Mesothelial cell of epicardium (in vitro differentiated cells): ENCODE measurements around the gene PRDM16. TPM values are rescaled to one million over a fixed set of nuclear protein-coding genes. Genes with fewer than 3 reads are reported as not detected.

Experiments used
- DNase-seq, 2 experiments: peaks; one replicate each; pipeline ENCODE4 v3.0.0; 2021; ENCODE audit warnings: low spot score in 2 of 2; ENCODE audit not compliant: unreplicated experiment in 2 of 2
- H3K27ac Mint-ChIP-seq: 2 replicates; pipeline ENCODE4 v1.8.0; 2021; ENCODE audit warnings: mixed read lengths
- H3K27me3 Mint-ChIP-seq: 2 replicates; pipeline ENCODE4 v1.8.0; 2021; ENCODE audit warnings: low read depth, mixed read lengths
- H3K36me3 Mint-ChIP-seq: 2 replicates; pipeline ENCODE4 v1.8.0; 2021; ENCODE audit warnings: mixed read lengths
- H3K4me1 Mint-ChIP-seq: 2 replicates; pipeline ENCODE4 v1.8.0; 2021; ENCODE audit warnings: mixed read lengths
- H3K4me3 Mint-ChIP-seq: 2 replicates; pipeline ENCODE4 v1.8.0; 2021; ENCODE audit warnings: mild to moderate bottlenecking, moderate library complexity, mixed read lengths
- H3K9me3 Mint-ChIP-seq: 2 replicates; pipeline ENCODE4 v1.8.0; 2021; ENCODE audit warnings: mixed read lengths
- CTCF ChIP-seq: fragments of 200-600 bp; sonication (generic); IDR thresholded peaks from one replicate; pipeline ENCODE4 v1.5.0; 2021; ENCODE audit warnings: antibody characterized with exemption; ENCODE audit not compliant: unreplicated experiment
- total RNA-seq: library from RNA; stranded (reverse); gene quantifications from 3 replicates; pipeline ENCODE4 v1.2.1, GENCODE V29; 2021

PRDM16 gene
- total RNA-seq, 1 donor from 2014 or later, result 1.4 TPM

DNA sequence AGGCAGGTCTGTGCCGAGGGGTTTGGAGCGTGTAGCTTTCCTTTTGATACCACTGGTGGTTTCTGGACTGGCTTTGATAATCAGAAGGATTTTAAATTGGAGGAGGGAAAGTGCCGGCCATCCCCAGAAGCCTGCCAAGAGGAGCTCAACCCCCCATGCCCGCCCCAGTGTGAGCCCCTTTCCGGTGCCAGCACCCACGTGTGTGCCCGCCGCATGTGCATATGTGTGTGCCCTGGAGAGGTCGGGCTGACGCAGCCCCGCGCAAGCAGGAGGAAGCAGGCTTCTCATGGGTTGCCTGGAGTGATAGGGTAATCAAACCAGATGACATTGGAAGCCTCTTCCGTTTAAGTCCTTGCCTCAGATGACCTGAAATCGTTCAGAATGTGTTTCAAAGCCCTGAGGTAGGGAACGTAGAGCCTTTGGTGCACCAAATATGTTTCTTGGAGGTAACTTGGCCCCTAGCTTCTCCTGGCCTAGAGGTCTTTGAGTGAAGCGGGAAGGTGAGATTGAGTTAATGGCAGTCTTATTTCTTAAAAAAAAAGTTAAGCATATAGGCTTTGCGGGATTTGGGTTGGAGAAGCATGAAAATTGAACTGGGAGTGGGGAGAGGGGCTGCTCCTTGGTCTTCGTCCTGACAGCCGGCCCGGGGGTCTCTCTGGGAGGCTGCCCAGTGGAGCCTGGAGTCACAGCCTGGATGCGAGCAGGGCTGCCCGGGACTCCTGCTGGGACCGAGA, 351.4 kb downstream of the PRDM16 start:
- peaks cover 37% of the 10 kb centered on the region for H3K27me3 Mint-ChIP-seq
- H3K36me3 Mint-ChIP-seq, result no peaks in the 10 kb centered on the region
- no peak for DNase-seq
- peaks cover 8% of the 10 kb centered on the region for H3K9me3 Mint-ChIP-seq
- no peak overlapping the region for H3K27ac Mint-ChIP-seq
- no peaks in the 10 kb centered on the region for H3K4me1 Mint-ChIP-seq
- no peak overlapping the region for H3K4me3 Mint-ChIP-seq
- no peak for TF ChIP-seq CTCF

- TF ChIP-seq CTCF, result no peak
- H3K9me3 Mint-ChIP-seq, result peaks cover 3% of the 10 kb centered on the region
Measured at GRCh38 chr1:3422638-3423037, 353.6 kb downstream of the PRDM16 start.

GRCh38 chr1:3423245-3423829, 354.3 kb downstream of the PRDM16 start:
- Mint-ChIP-seq H3K4me1 (no peaks in the 10 kb centered on the region), H3K36me3 (no peaks in the 10 kb centered on the region), H3K9me3 (peaks cover 3% of the 10 kb centered on the region), H3K27me3 (peaks cover 39% of the 10 kb centered on the region), H3K4me3 (no peak overlapping the region), H3K27ac (no peak overlapping the region)
- no peak for DNase-seq
- TF ChIP-seq CTCF, result no peak

More at GRCh38 chr1:3422638-3423037, 353.6 kb downstream of the PRDM16 start:
- Mint-ChIP-seq H3K4me1 (no peaks in the 10 kb centered on the region), H3K36me3 (no peaks in the 10 kb centered on the region), H3K4me3 (no peak overlapping the region), H3K27ac (no peak overlapping the region), H3K27me3 (peaks cover 39% of the 10 kb centered on the region)
- no peak for DNase-seq

GRCh38 chr1:3423896-3424611, 355.1 kb downstream of the PRDM16 start:
- no peak for TF ChIP-seq CTCF
- Mint-ChIP-seq H3K4me3 (no peak overlapping the region), H3K9me3 (peaks cover 3% of the 10 kb centered on the region), H3K4me1 (no peaks in the 10 kb centered on the region), H3K27me3 (peaks cover 39% of the 10 kb centered on the region), H3K27ac (no peak overlapping the region), H3K36me3 (no peaks in the 10 kb centered on the region)
- DNase-seq, result no peak

DNA sequence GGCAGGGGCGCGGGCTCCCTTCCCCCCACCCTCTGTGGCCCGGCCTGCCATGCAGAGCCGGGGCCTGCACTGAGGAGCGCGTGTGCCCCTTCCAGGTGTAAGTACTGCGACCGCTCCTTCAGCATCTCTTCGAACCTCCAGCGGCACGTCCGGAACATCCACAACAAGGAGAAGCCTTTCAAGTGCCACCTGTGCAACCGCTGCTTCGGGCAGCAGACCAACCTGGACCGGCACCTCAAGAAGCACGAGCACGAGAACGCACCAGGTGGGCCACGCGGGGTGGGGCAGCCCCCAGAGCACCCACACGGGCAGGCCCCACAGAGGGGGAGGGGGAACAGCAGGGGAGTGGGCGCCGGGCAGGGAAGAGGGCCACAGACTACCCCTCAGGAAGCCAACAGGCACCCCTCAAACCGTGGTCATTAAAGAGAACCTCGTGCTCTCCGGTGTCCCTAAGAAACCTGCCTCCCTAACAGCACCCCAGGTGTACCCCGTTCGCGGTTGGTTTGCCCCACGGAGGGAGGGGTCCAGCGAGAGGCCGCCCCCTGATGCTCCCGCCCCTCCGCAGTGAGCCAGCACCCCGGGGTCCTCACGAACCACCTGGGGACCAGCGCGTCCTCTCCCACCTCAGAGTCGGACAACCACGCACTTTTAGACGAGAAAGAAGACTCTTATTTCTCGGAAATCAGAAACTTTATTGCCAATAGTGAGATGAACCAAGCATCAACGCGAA, 356.6 kb downstream of the PRDM16 start:
- Mint-ChIP-seq H3K27me3 (peaks cover 26% of the 10 kb centered on the region), H3K4me1 (no peaks in the 10 kb centered on the region), H3K4me3 (no peak overlapping the region), H3K27ac (no peak overlapping the region), H3K36me3 (no peaks in the 10 kb centered on the region), H3K9me3 (no peaks in the 10 kb centered on the region)
- no peak for DNase-seq
- TF ChIP-seq CTCF, result no peak
